KMS-11 (cell line): ENCODE data around the gene TMEM263.

ENCODE experiments used
- H2AFZ ChIP-seq: fragments of 200-600 bp; sonication (generic); 2 replicates; pipeline ENCODE4 v1.6.1; 2016; ENCODE audit warnings: antibody characterized with exemption, mixed run types, low read depth
- H3K27ac ChIP-seq: fragments of 200-600 bp; sonication (generic); 2 replicates; pipeline ENCODE4 v1.6.1; 2016; ENCODE audit warnings: mild to moderate bottlenecking, mixed run types
- H3K27me3 ChIP-seq: fragments of 200-600 bp; sonication (generic); 2 replicates; pipeline ENCODE4 v1.6.1; 2017; ENCODE audit warnings: mild to moderate bottlenecking, low read depth, mixed run types, moderate library complexity; ENCODE audit not compliant: insufficient read depth
- H3K36me3 ChIP-seq: fragments of 200-600 bp; sonication (generic); 2 replicates; pipeline ENCODE4 v1.6.1; 2017; ENCODE audit warnings: mild to moderate bottlenecking, mixed run types; ENCODE audit not compliant: insufficient read depth
- H3K4me1 ChIP-seq: fragments of 200-600 bp; sonication (generic); 2 replicates; pipeline ENCODE4 v1.6.1; 2016; ENCODE audit warnings: mild to moderate bottlenecking, low read depth, mixed run types; ENCODE audit not compliant: poor library complexity, severe bottlenecking
- H3K4me2 ChIP-seq: fragments of 200-600 bp; sonication (generic); 2 replicates; pipeline ENCODE4 v1.7.0; 2016; ENCODE audit warnings: mild to moderate bottlenecking, mixed run types
- H3K4me3 ChIP-seq: fragments of 200-600 bp; sonication (generic); IDR thresholded peaks from 2 replicates; pipeline ENCODE4 v1.6.1; 2017; ENCODE audit warnings: low read depth, low read length, mixed read lengths; ENCODE audit not compliant: insufficient read depth
- H3K79me2 ChIP-seq: fragments of 200-600 bp; sonication (generic); 2 replicates; pipeline ENCODE4 v1.6.1; 2016; ENCODE audit warnings: low read depth, mixed run types; ENCODE audit not compliant: insufficient read depth
- H3K9ac ChIP-seq: fragments of 200-600 bp; sonication (generic); 2 replicates; pipeline ENCODE4 v1.6.1; 2016; ENCODE audit warnings: mild to moderate bottlenecking, mixed run types
- H4K20me1 ChIP-seq: fragments of 200-600 bp; sonication (generic); 2 replicates; pipeline ENCODE4 v1.6.1; 2016; ENCODE audit warnings: mild to moderate bottlenecking, mixed run types; ENCODE audit not compliant: insufficient read depth
- TF ChIP-seq, protein P1 (sequence below): fragments of 200-600 bp; sonication (generic); conservative IDR thresholded peaks from 2 replicates; pipeline ENCODE4 v1.6.1; 2017; ENCODE audit warnings: low read depth, mild to moderate bottlenecking, antibody characterized with exemption, low read length, moderate library complexity, mixed read lengths

TMEM263 gene

DNA sequence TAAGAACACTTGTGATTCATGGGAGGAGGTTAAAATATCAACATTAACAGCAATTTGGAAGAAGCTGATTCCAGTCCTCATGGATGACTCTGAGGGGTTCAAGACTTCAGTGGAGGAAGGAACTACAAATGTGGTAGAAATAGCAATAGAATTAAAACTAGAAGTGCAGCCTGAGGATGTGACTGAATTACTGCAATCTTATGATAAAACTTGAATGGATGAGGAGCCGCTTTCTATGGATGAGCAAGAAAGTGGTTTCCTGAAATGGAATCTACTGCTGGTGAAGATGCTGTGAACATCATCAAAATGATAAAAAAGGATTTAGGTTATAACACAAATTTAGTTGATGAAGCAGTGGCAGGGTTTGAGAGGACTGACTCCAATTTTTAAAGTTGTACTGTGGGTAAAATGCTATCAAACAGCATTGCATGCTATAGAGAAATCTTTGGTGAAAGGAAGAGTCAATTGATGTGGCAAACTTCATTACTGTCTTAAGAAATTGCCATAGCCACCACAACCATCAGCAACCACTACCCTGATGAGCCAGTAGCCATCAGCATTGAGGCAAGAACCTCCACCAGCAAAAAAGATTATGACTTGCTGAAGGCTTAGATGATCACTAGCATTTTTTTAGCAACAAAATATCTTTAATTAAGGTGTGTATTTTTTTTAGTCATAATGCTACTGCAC lies 57.2 kb downstream of the TMEM263 start:
- Histone ChIP-seq H2AFZ (no peak overlapping the region), H3K9ac (no peak overlapping the region), H3K4me3 (no peak overlapping the region), H3K4me2 (no peak overlapping the region), H3K36me3 (no peaks in the 10 kb centered on the region), H3K27ac (no peak overlapping the region), H3K79me2 (no peaks in the 10 kb centered on the region), H4K20me1 (no peaks in the 10 kb centered on the region), H3K27me3 (no peaks in the 10 kb centered on the region), H3K4me1 (peaks cover 12% of the 10 kb centered on the region)
- TF ChIP-seq, protein P1, sequence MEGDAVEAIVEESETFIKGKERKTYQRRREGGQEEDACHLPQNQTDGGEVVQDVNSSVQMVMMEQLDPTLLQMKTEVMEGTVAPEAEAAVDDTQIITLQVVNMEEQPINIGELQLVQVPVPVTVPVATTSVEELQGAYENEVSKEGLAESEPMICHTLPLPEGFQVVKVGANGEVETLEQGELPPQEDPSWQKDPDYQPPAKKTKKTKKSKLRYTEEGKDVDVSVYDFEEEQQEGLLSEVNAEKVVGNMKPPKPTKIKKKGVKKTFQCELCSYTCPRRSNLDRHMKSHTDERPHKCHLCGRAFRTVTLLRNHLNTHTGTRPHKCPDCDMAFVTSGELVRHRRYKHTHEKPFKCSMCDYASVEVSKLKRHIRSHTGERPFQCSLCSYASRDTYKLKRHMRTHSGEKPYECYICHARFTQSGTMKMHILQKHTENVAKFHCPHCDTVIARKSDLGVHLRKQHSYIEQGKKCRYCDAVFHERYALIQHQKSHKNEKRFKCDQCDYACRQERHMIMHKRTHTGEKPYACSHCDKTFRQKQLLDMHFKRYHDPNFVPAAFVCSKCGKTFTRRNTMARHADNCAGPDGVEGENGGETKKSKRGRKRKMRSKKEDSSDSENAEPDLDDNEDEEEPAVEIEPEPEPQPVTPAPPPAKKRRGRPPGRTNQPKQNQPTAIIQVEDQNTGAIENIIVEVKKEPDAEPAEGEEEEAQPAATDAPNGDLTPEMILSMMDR, result no peak

DNA sequence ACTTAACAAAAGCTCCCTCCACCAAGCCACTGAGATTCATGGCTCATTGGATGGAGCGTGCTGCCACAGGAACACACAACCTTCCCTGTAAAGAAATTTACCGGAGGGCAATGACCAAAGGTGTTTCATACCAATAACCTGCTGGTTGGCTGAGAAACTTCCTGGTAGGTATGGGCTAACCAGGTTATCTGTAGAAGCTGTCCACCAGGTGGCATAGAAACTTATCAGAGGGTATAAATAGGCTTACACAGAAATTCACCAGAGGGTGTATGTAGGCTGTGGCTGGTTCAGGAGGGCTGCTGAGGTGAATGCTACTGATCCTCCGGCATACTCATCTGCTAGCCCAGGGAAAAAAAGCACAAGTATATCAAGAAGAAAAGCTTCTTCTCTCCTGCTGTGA lies 58.3 kb downstream of the TMEM263 start:
- H4K20me1 ChIP-seq, result no peaks in the 10 kb centered on the region
- TF ChIP-seq, protein P1, result no peak

DNA sequence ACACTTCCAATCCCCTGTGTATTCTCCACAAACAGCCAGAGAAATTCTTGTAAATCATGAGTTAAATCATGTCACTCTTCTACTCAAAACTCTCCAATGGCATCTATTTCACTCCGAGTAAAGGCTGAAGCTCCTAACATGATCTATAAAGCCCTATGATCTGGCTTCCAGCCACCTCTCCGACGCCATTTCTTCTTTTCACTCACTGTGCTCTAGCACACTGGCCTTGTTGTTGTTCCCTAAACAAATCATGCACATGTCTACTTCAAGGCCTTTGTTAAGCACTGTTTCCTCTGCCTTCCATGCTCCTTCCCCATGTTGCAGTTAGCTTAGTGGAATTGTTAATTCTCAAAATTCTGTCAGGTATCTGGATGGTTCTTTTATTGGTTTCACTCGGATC lies 61.3 kb downstream of the TMEM263 start:
- Histone ChIP-seq H2AFZ (no peak overlapping the region), H3K4me1 (no peaks in the 10 kb centered on the region), H3K4me3 (no peak overlapping the region), H3K79me2 (no peaks in the 10 kb centered on the region), H3K9ac (no peak overlapping the region), H3K4me2 (no peak overlapping the region), H3K27ac (no peak overlapping the region), H3K36me3 (no peaks in the 10 kb centered on the region), H4K20me1 (no peaks in the 10 kb centered on the region), H3K27me3 (no peaks in the 10 kb centered on the region)
- TF ChIP-seq, protein P1, result no peak

More for the DNA sequence above, 58.3 kb downstream of the TMEM263 start:
- Histone ChIP-seq H3K9ac (no peak overlapping the region), H3K27ac (no peak overlapping the region), H3K36me3 (no peaks in the 10 kb centered on the region), H3K27me3 (no peaks in the 10 kb centered on the region), H2AFZ (no peak overlapping the region), H3K4me3 (no peak overlapping the region), H3K79me2 (no peaks in the 10 kb centered on the region), H3K4me2 (no peak overlapping the region), H3K4me1 (peaks cover 12% of the 10 kb centered on the region)

DNA sequence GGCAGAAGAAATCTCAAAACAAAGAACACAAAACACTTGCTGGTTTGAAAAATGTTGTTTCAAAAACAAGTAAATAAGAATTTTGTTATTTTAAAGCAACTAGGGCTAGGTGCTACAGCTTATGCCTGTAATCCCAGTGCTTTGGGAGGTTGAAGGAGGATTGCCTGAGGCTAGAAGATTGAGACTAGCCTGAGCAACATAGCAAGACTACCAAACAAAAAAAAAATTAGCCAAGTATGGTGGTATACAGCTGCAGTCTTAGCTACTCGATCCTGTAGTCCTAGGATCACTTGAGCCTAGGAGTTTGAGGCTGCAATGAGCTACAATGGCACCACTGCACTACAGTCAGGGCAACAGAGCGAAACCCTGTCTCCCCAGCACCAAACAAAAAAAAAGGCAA lies 63.8 kb downstream of the TMEM263 start:
- Histone ChIP-seq H3K79me2 (no peaks in the 10 kb centered on the region), H3K27ac (no peak overlapping the region), H4K20me1 (no peaks in the 10 kb centered on the region), H3K4me1 (no peaks in the 10 kb centered on the region), H3K9ac (no peak overlapping the region), H3K27me3 (no peaks in the 10 kb centered on the region), H2AFZ (no peak overlapping the region), H3K4me2 (no peak overlapping the region), H3K36me3 (no peaks in the 10 kb centered on the region), H3K4me3 (no peak overlapping the region)
- TF ChIP-seq, protein P1, result no peak
